Uterus (tissue), 2 donors: Measurements from ENCODE around the gene PCDH18.

Source experiments
- CTCF ChIP-seq, 4 experiments: fragments of 200-600 bp in 2 of 4; fragments of 450-650 bp in 2 of 4; sonication (generic) in 2 of 4; IDR thresholded peaks; one replicate each; pipeline ENCODE4 v1.5.1; 2016 to 2019; ENCODE audit warnings: antibody characterized with exemption in 4 of 4, mild to moderate bottlenecking in 2 of 4, moderate library complexity in 1 of 4
- POLR2A ChIP-seq, 2 donors: fragments of 450-650 bp; IDR thresholded peaks; one replicate each; pipeline ENCODE4 v1.6.1; 2016; ENCODE audit warnings: antibody characterized with exemption in 2 of 2, mild to moderate bottlenecking in 1 of 2, moderate library complexity in 1 of 2

GRCh38 chr4:137471461-137471860 lies 60.8 kb downstream of the PCDH18 start:
- TF ChIP-seq CTCF (IDR thresholded peaks at IDR 0.05) (no peak), POLR2A (IDR thresholded peaks at IDR 0.05) (no peak)
